CD14-positive monocyte (primary cell): ENCODE measurements around the gene SFI1. TPM values are rescaled to one million over a fixed set of nuclear protein-coding genes. Genes with fewer than 3 reads are reported as not detected.

Source experiments
- DNase-seq, 3 donors: peaks; one replicate each; pipeline ENCODE4 v3.0.0-alpha.2; 2011 to 2022
- H2AFZ ChIP-seq: 2 replicates; pipeline ENCODE4 v1.6.0; 2012; ENCODE audit warnings: mild to moderate bottlenecking, low read depth, low read length, inconsistent platforms; ENCODE audit not compliant: insufficient read depth, poor library complexity, severe bottlenecking
- H3K27ac ChIP-seq, 2 donors: 1 replicate in 1 of 2; 2 replicates in 1 of 2; pipeline ENCODE4 v1.5.1; 2012 to 2013; ENCODE audit warnings: low read length in 2 of 2, control low read depth in 1 of 2, inconsistent platforms in 1 of 2, low read depth in 1 of 2, mild to moderate bottlenecking in 1 of 2
- H3K27me3 ChIP-seq, 2 donors: one replicate each; pipeline versions ENCODE4 v1.6.0 to v1.6.1; 2011 to 2013; ENCODE audit warnings: low read length in 2 of 2; ENCODE audit not compliant: control insufficient read depth in 2 of 2, insufficient read depth in 2 of 2
- H3K36me3 ChIP-seq, 2 donors: replicated peaks in 1 of 2; 1 replicate in 1 of 2; 2 replicates in 1 of 2; pipeline versions ENCODE4 v1.5.1 to v1.6.1; 2012 to 2013; ENCODE audit warnings: low read length in 2 of 2, control low read depth in 1 of 2, inconsistent platforms in 1 of 2, mild to moderate bottlenecking in 1 of 2; ENCODE audit not compliant: insufficient read depth in 2 of 2, control insufficient read depth in 1 of 2
- H3K4me1 ChIP-seq, 2 donors: 1 replicate in 1 of 2; 2 replicates in 1 of 2; pipeline versions ENCODE4 v1.5.1 to v1.6.1; 2012 to 2013; ENCODE audit warnings: low read length in 2 of 2, control low read depth in 1 of 2, inconsistent platforms in 1 of 2, mild to moderate bottlenecking in 1 of 2, moderate library complexity in 1 of 2; ENCODE audit not compliant: insufficient read depth in 2 of 2, control insufficient read depth in 1 of 2
- H3K4me2 ChIP-seq: replicated peaks from 2 replicates; pipeline ENCODE3; 2012; ENCODE audit warnings: low read length, moderate library complexity, mild to moderate bottlenecking; ENCODE audit not compliant: poor library complexity, severe bottlenecking; ENCODE audit errors: extremely low read depth
- H3K4me3 ChIP-seq, 3 experiments: fragments of 200-600 bp in 1 of 3; sonication (generic) in 1 of 3; replicated peaks in 1 of 3; 1 replicate in 2 of 3; 2 replicates in 1 of 3; pipeline ENCODE4 v1.5.1; 2011 to 2013; ENCODE audit warnings: low read length in 3 of 3, mild to moderate bottlenecking in 3 of 3, control low read depth in 2 of 3, low read depth in 2 of 3, inconsistent platforms in 1 of 3, moderate library complexity in 1 of 3
- H3K79me2 ChIP-seq: 2 replicates; pipeline ENCODE4 v1.6.0; 2012; ENCODE audit warnings: mild to moderate bottlenecking, control low read depth, inconsistent platforms, low read length, moderate library complexity; ENCODE audit not compliant: insufficient read depth
- H3K9ac ChIP-seq: 2 replicates; pipeline ENCODE4 v1.6.0; 2017; ENCODE audit warnings: low read length, mild to moderate bottlenecking; ENCODE audit not compliant: insufficient read depth, poor library complexity, severe bottlenecking
- H3K9me3 ChIP-seq, 2 donors: replicated peaks in 1 of 2; 1 replicate in 1 of 2; 2 replicates in 1 of 2; pipeline versions ENCODE4 v1.5.1 to v1.6.1; 2012 to 2013; ENCODE audit warnings: low read length in 2 of 2, control low read depth in 1 of 2; ENCODE audit not compliant: control insufficient read depth in 1 of 2, insufficient read depth in 1 of 2
- H4K20me1 ChIP-seq: 2 replicates; pipeline ENCODE4 v1.6.0; 2012; ENCODE audit warnings: mild to moderate bottlenecking, low read length, control low read depth, moderate library complexity; ENCODE audit not compliant: insufficient read depth
- H3K27ac Mint-ChIP-seq, 7 donors: one replicate each; pipeline ENCODE4 v1.8.0; 2020; ENCODE audit warnings: mild to moderate bottlenecking in 7 of 7, mixed read lengths in 7 of 7, moderate library complexity in 6 of 7, inconsistent platforms in 2 of 7
- H3K27me3 Mint-ChIP-seq, 3 donors: one replicate each; pipeline ENCODE4 v1.8.0; 2021 to 2022; ENCODE audit warnings: low read depth in 3 of 3, mild to moderate bottlenecking in 3 of 3, mixed read lengths in 3 of 3, moderate library complexity in 3 of 3, inconsistent platforms in 1 of 3
- H3K36me3 Mint-ChIP-seq, 2 donors: one replicate each; pipeline ENCODE4 v1.8.0; 2020; ENCODE audit warnings: mixed read lengths in 2 of 2, inconsistent platforms in 1 of 2, mild to moderate bottlenecking in 1 of 2
- H3K4me1 Mint-ChIP-seq: one replicate; pipeline ENCODE4 v1.8.0; 2020; ENCODE audit warnings: mild to moderate bottlenecking, mixed read lengths
- H3K4me3 Mint-ChIP-seq, 2 donors: one replicate each; pipeline ENCODE4 v1.8.0; 2020; ENCODE audit warnings: mild to moderate bottlenecking in 2 of 2, mixed read lengths in 2 of 2, moderate library complexity in 1 of 2
- H3K9me3 Mint-ChIP-seq, 7 donors: one replicate each; pipeline ENCODE4 v1.8.0; 2020 to 2022; ENCODE audit warnings: mixed read lengths in 7 of 7, mild to moderate bottlenecking in 6 of 7, moderate library complexity in 6 of 7, inconsistent platforms in 2 of 7
- CTCF ChIP-seq: fragments of 200-600 bp; IDR thresholded peaks from one replicate; pipeline ENCODE4 v1.8.0; 2022; ENCODE audit warnings: antibody characterized with exemption, mild to moderate bottlenecking
- WGBS: methylation state at CpG from one replicate; pipeline ENCODE4 v1.1.5; 2013; ENCODE audit warnings: missing lambda C conversion rate; ENCODE audit not compliant: insufficient coverage; 5-methylcytosine and 5-hydroxymethylcytosine counted together
- intact Hi-C, 2 donors: fragments of 100-400 bp; cut with micrococcal nuclease; formaldehyde crosslinking; loops; one replicate each; pipeline versions ENCODE4 v1.15.0 to v1.15.1; 2023
- polyA plus RNA-seq, 3 donors: library from polyadenylated mRNA; depleted of rRNA in 1 of 3; unstranded in 2 of 3; stranded (reverse) in 1 of 3; fragments of 300-500 nt in 2 of 3; fragments of >200 nt in 1 of 3; fragmentation: Illumina TruSeq in 2 of 3; gene quantifications; 1 replicate in 2 of 3; 2 replicates in 1 of 3; pipeline ENCODE4 v1.2.3, GENCODE V29; 2012 to 2021

SFI1 gene
- polyA plus RNA-seq, 3 donors: 1.7 to 43.4 (median 3.6) TPM

- peak within 1 kb of the TSS; percentile 93 for H3K9ac ChIP-seq
- H3K4me3 ChIP-seq: peak within 1 kb of the TSS; percentile 70 to 88 (median 81)
- Mint-ChIP-seq H3K4me3 (peak within 1 kb of the TSS; percentile 92 to 95), H3K27me3 (peaks cover 0 to 3% (median 0%) of the 10 kb centered on the region in 3 donors), H3K9me3 (no peaks in the 10 kb centered on the region), H3K27ac (peak within 1 kb of the TSS; percentile 97 to 99 (median 98)), H3K36me3 (peaks cover 20 to 26% of the 10 kb centered on the region in 2 donors), H3K4me1 (peaks cover 28% of the 10 kb centered on the region)
- peaks cover 42% of the 10 kb centered on the region for H3K79me2 ChIP-seq
- DNase-seq: peak; percentile 46 to 75 (median 69)
- under 1% methylated on average over 82 of the region's 100 CpGs for WGBS
- peak within 1 kb of the TSS; percentile 88 for H3K4me2 ChIP-seq
- H3K4me1 ChIP-seq: peaks cover 24 to 29% of the 10 kb centered on the region in 2 donors
- H3K27me3 ChIP-seq: no peaks in the 10 kb centered on the region
- TF ChIP-seq CTCF: no peak
- intact Hi-C loops: loop anchor here (5.0 to 10.0 kb wide), 5 partner anchors 37 to 265 kb away; partner anchors contain the start of genes DEPDC5 (in 2 of the 2) and PRR14L (in 2 of the 2)
- peak within 1 kb of the TSS; percentile 94 to 98 for H3K27ac ChIP-seq
- H4K20me1 ChIP-seq: peaks cover 10% of the 10 kb centered on the region
- H3K36me3 ChIP-seq: peaks cover 10 to 20% of the 10 kb centered on the region in 2 donors
- peak within 1 kb of the TSS; percentile 81 for H2AFZ ChIP-seq
- no peaks in the 10 kb centered on the region for H3K9me3 ChIP-seq
Observed at GRCh38 chr22:31489632-31490495, 6.5 kb upstream of the SFI1 start, which contains the start of gene EIF4ENIF1. Gene EIF4ENIF1 (minus strand): TSS chr22:31489842. CDS start chr22:31488718, 1,124 bp downstream.

GRCh38 chr22:31490496-31490925 is 5.8 kb upstream of the SFI1 start:
- Histone ChIP-seq H3K4me2 (peak overlapping the region; percentile 88), H3K27ac (peak overlapping the region; percentile 94 to 98), H3K9me3 (no peaks in the 10 kb centered on the region), H2AFZ (peak overlapping the region; percentile 81), H3K4me3 (peak overlapping the region; percentile 70 to 88 (median 81)), H4K20me1 (peaks cover 10% of the 10 kb centered on the region), H3K79me2 (peaks cover 37% of the 10 kb centered on the region), H3K4me1 (peaks cover 27 to 33% of the 10 kb centered on the region in 2 donors), H3K9ac (peak overlapping the region; percentile 93), H3K27me3 (no peaks in the 10 kb centered on the region), H3K36me3 (peaks cover 7 to 13% of the 10 kb centered on the region in 2 donors)
- Mint-ChIP-seq H3K9me3 (no peaks in the 10 kb centered on the region), H3K4me1 (peaks cover 28% of the 10 kb centered on the region), H3K27ac (peak overlapping the region; percentile 97 to 99 (median 98)), H3K4me3 (peak overlapping the region; percentile 92 to 95), H3K27me3 (peaks cover 0 to 3% (median 0%) of the 10 kb centered on the region in 3 donors), H3K36me3 (peaks cover 13 to 20% of the 10 kb centered on the region in 2 donors)
- intact Hi-C loops: loop anchor here (10.0 kb wide), 2 partner anchors 144 to 264 kb away; partner anchors contain the start of genes DEPDC5 (in 1 of the 2) and PRR14L (in 1 of the 2)
- no peak for TF ChIP-seq CTCF
- WGBS: 1% methylated on average over 11 of the region's 15 CpGs
- DNase-seq: peak; percentile 91 to 96 (median 95)
